Measurements from ENCODE around the gene YTHDF1. TPM values are rescaled to one million over a fixed set of nuclear protein-coding genes. Genes with fewer than 3 reads are reported as not detected.

YTHDF1 gene
- total and polyA plus RNA-seq, 2 experiments from 2014 or later, result 35.9 to 57.4 TPM

- H3K27me3 ChIP-seq, result peaks cover 15% of the 10 kb centered on the region
- 81% methylated on average over 40 of the region's 40 CpGs for WGBS (ENCODE audit: low lambda C conversion rate, missing lambda C conversion rate)
- H3K4me2 ChIP-seq, result no peak overlapping the region
These were observed 64.2 kb downstream of the YTHDF1 start for GRCh38 chr20:63151554-63152321.

GRCh38 chr20:63150911-63151531 lies 64.9 kb downstream of the YTHDF1 start:
- Histone ChIP-seq H3K4me1 (ENCODE audit: insufficient read depth) (no peaks in the 10 kb centered on the region), H3K9me3 (ENCODE audit: low read depth) (peaks cover 6% of the 10 kb centered on the region), H3K27ac (no peak overlapping the region), H2AFZ (no peak overlapping the region), H3K4me2 (no peak overlapping the region), H3K36me3 (replicated peaks; ENCODE audit: insufficient read depth, low read depth) (no peaks in the 10 kb centered on the region), H4K20me1 (ENCODE audit: insufficient read depth, poor library complexity, severe bottlenecking) (no peaks in the 10 kb centered on the region), H3K4me3 (no peak overlapping the region), H3K9me2 (replicated peaks; ENCODE audit: insufficient read depth) (no peaks in the 10 kb centered on the region), H3K79me2 (no peaks in the 10 kb centered on the region), H3K27me3 (peaks cover 12% of the 10 kb centered on the region)
- TF ChIP-seq CTCF (IDR thresholded peaks at IDR 0.05; ENCODE audit: poor library complexity) (no peak), EZH2 (IDR thresholded peaks at IDR 0.05; ENCODE audit: borderline replicate concordance) (no peak), EZH2phosphoT487 (IDR thresholded peaks at IDR 0.05; ENCODE audit: low read depth, severe bottlenecking, unreplicated experiment) (no peak)
- DNase-seq (ENCODE audit: low spot score), result no peak
- WGBS (ENCODE audit: low lambda C conversion rate, missing lambda C conversion rate), result 92% methylated on average over 23 of the region's 23 CpGs

More at GRCh38 chr20:63151554-63152321, 64.2 kb downstream of the YTHDF1 start:
- H3K79me2 ChIP-seq, result no peaks in the 10 kb centered on the region
- no peak for DNase-seq (ENCODE audit: low spot score)
- no peak overlapping the region for H3K4me3 ChIP-seq
- H3K4me1 ChIP-seq (ENCODE audit: insufficient read depth), result no peaks in the 10 kb centered on the region
- H3K27ac ChIP-seq, result no peak overlapping the region
- H4K20me1 ChIP-seq (ENCODE audit: insufficient read depth, poor library complexity, severe bottlenecking), result no peaks in the 10 kb centered on the region
- no peaks in the 10 kb centered on the region for H3K9me2 ChIP-seq (replicated peaks; ENCODE audit: insufficient read depth)
- no peak overlapping the region for H2AFZ ChIP-seq
- no peaks in the 10 kb centered on the region for H3K36me3 ChIP-seq (replicated peaks; ENCODE audit: insufficient read depth, low read depth)
- peaks cover 6% of the 10 kb centered on the region for H3K9me3 ChIP-seq (ENCODE audit: low read depth)
- TF ChIP-seq CTCF (IDR thresholded peaks at IDR 0.05; ENCODE audit: poor library complexity) (no peak), EZH2phosphoT487 (IDR thresholded peaks at IDR 0.05; ENCODE audit: low read depth, severe bottlenecking, unreplicated experiment) (no peak), EZH2 (IDR thresholded peaks at IDR 0.05; ENCODE audit: borderline replicate concordance) (no peak)

- no peak for DNase-seq (ENCODE audit: low spot score)
- Histone ChIP-seq H3K36me3 (replicated peaks; ENCODE audit: insufficient read depth, low read depth) (no peaks in the 10 kb centered on the region), H4K20me1 (ENCODE audit: insufficient read depth, poor library complexity, severe bottlenecking) (no peaks in the 10 kb centered on the region), H3K27ac (no peak overlapping the region), H3K4me1 (ENCODE audit: insufficient read depth) (no peaks in the 10 kb centered on the region), H3K4me3 (no peak overlapping the region), H3K79me2 (no peaks in the 10 kb centered on the region), H3K27me3 (peaks cover 16% of the 10 kb centered on the region), H3K9me2 (replicated peaks; ENCODE audit: insufficient read depth) (no peaks in the 10 kb centered on the region), H3K4me2 (no peak overlapping the region), H2AFZ (no peak overlapping the region), H3K9me3 (ENCODE audit: low read depth) (peaks cover 6% of the 10 kb centered on the region)
- 66% methylated on average over 13 of the region's 19 CpGs for WGBS (ENCODE audit: low lambda C conversion rate, missing lambda C conversion rate)
- TF ChIP-seq CTCF (IDR thresholded peaks at IDR 0.05; ENCODE audit: poor library complexity), result no peak
- TF ChIP-seq EZH2 (IDR thresholded peaks at IDR 0.05; ENCODE audit: borderline replicate concordance), result no peak
- TF ChIP-seq EZH2phosphoT487 (IDR thresholded peaks at IDR 0.05; ENCODE audit: low read depth, severe bottlenecking, unreplicated experiment), result no peak
These were observed 65.5 kb downstream of the YTHDF1 start for GRCh38 chr20:63150391-63150898.

Measured in hepatocyte (in vitro differentiated cells).